GM19328 (cell line): ENCODE data around the gene PLA2G4A.
A peak's percentile ranks its signal among the peaks of the same experiment; 100 is the strongest.
"Not testable (repeated sequence)": the region's sequence is repeated elsewhere in the genome, so short reads cannot be mapped to it uniquely, and the experiment has no call there.

Source experiments
- ATAC-seq: cut with Tn5 transposase; IDR thresholded peaks from one replicate; pipeline ENCODE4 v1.9.1; 2021; ENCODE audit warnings: mild to moderate bottlenecking, moderate library complexity; ENCODE audit not compliant: unreplicated experiment

The PLA2G4A gene

GRCh38 chr1:186917106-186917786 lies 88.5 kb downstream of the PLA2G4A start:
- ATAC-seq = not testable (repeated sequence)

- ATAC-seq = peak; percentile 76
These were observed 92.6 kb downstream of the PLA2G4A start for GRCh38 chr1:186921386-186921785.

GRCh38 chr1:186922814-186923213 lies 94.1 kb downstream of the PLA2G4A start:
- ATAC-seq = not testable (repeated sequence)

GRCh38 chr1:186923486-186923885 lies 94.7 kb downstream of the PLA2G4A start:
- ATAC-seq = no peak

GRCh38 chr1:186925881-186926669 lies 97.3 kb downstream of the PLA2G4A start:
- ATAC-seq = no peak

- ATAC-seq = no peak
These were observed 99.1 kb downstream of the PLA2G4A start for GRCh38 chr1:186927884-186928283.

- no peak for ATAC-seq
These were observed 101.5 kb downstream of the PLA2G4A start for GRCh38 chr1:186930238-186930637.

- ATAC-seq = no peak
These were observed 108.4 kb downstream of the PLA2G4A start for GRCh38 chr1:186937016-186937670.

- ATAC-seq = no peak
These were observed 115.3 kb downstream of the PLA2G4A start for GRCh38 chr1:186943891-186944686.

GRCh38 chr1:186945146-186945545 lies 116.4 kb downstream of the PLA2G4A start:
- ATAC-seq = no peak

GRCh38 chr1:186948535-186948934 lies 119.8 kb downstream of the PLA2G4A start:
- ATAC-seq = no peak

- ATAC-seq = no peak
These were observed 120.4 kb downstream of the PLA2G4A start for GRCh38 chr1:186949173-186949572.

GRCh38 chr1:186950547-186950946 lies 121.8 kb downstream of the PLA2G4A start:
- ATAC-seq = no peak

- no peak for ATAC-seq
These were observed 125.1 kb downstream of the PLA2G4A start for GRCh38 chr1:186953876-186954275.

GRCh38 chr1:186957314-186957713 lies 128.6 kb downstream of the PLA2G4A start:
- ATAC-seq = no peak

GRCh38 chr1:186958520-186958919 lies 129.8 kb downstream of the PLA2G4A start:
- no peak for ATAC-seq

- ATAC-seq = no peak
These were observed 132.1 kb downstream of the PLA2G4A start for GRCh38 chr1:186960861-186961260.

GRCh38 chr1:186965847-186966246 lies 137.1 kb downstream of the PLA2G4A start:
- no peak for ATAC-seq

- ATAC-seq = no peak
These were observed 137.7 kb downstream of the PLA2G4A start for GRCh38 chr1:186966456-186966855.

- ATAC-seq = no peak
These were observed 139.1 kb downstream of the PLA2G4A start for GRCh38 chr1:186967656-186968394.
